IMR-90 (cell line): ENCODE measurements around the gene SULT1B1. TPM values are rescaled to one million over a fixed set of nuclear protein-coding genes. Genes with fewer than 3 reads are reported as not detected.

Experiments
- ATAC-seq: fragments of 200-7000 bp; cut with Tn5 transposase; 2 replicates; pipeline ENCODE4 v1.9.1; 2020; ENCODE audit warnings: low read depth, mild to moderate bottlenecking, moderate library complexity
- BruUV-seq: library from RNA; stranded (reverse); fragments of 400-500 nt; replicated peaks from 2 replicates; lab custom pipeline; 2021; lab: Mats Ljungman, UMichigan
- CTCF ChIA-PET: fragments of 300-600 bp; formaldehyde crosslinking; extraction: SDS; loops from one replicate; lab custom pipeline; 2021; ENCODE audit warnings: antibody characterized with exemption; lab: Yijun Ruan, JAX
- POLR2A ChIA-PET: fragments of 300-600 bp; sonication (Branson Sonifier 250); formaldehyde crosslinking; loops from one replicate; lab custom pipeline; 2022; ENCODE audit warnings: antibody characterized with exemption; ENCODE audit not compliant: unreplicated experiment; lab: Charles Lee
- DNase-seq: peaks from one replicate; pipeline ENCODE4 v3.0.0; 2013
- H2AFZ ChIP-seq: replicated peaks from 2 replicates; pipeline ENCODE3; 2013; ENCODE audit warnings: low read length, mild to moderate bottlenecking; ENCODE audit not compliant: poor library complexity
- H2AK5ac ChIP-seq: 2 replicates; pipeline ENCODE4 v1.6.1; 2013; ENCODE audit warnings: low read depth, low read length, inconsistent platforms
- H2AK9ac ChIP-seq: replicated peaks from 2 replicates; pipeline ENCODE3; 2013; ENCODE audit warnings: mild to moderate bottlenecking, low read depth, low read length, moderate library complexity; ENCODE audit not compliant: poor library complexity
- H2BK120ac ChIP-seq: 2 replicates; pipeline ENCODE4 v1.6.1; 2013; ENCODE audit warnings: low read depth, low read length, inconsistent platforms
- H2BK15ac ChIP-seq: 3 replicates; pipeline ENCODE4 v1.6.1; 2013; ENCODE audit warnings: low read depth, low read length, inconsistent platforms
- H2BK20ac ChIP-seq: 2 replicates; pipeline ENCODE4 v1.6.1; 2013; ENCODE audit warnings: low read depth, mild to moderate bottlenecking, inconsistent platforms, low read length, moderate library complexity
- H2BK5ac ChIP-seq: 2 replicates; pipeline ENCODE4 v1.6.1; 2013; ENCODE audit warnings: mild to moderate bottlenecking, low read depth, low read length, inconsistent platforms; ENCODE audit not compliant: poor library complexity, severe bottlenecking
- H3K14ac ChIP-seq: replicated peaks from 2 replicates; pipeline ENCODE4 v1.6.1; 2013; ENCODE audit warnings: low read depth, low read length, inconsistent platforms
- H3K18ac ChIP-seq: 2 replicates; pipeline ENCODE4 v1.6.1; 2013; ENCODE audit warnings: low read depth, low read length, control low read depth
- H3K23ac ChIP-seq: 2 replicates; pipeline ENCODE4 v1.6.1; 2013; ENCODE audit warnings: low read depth, low read length, inconsistent platforms
- H3K27ac ChIP-seq: 2 replicates; pipeline ENCODE4 v1.5.1; 2013; ENCODE audit warnings: mild to moderate bottlenecking, control low read depth, low read length; ENCODE audit not compliant: insufficient read depth
- H3K27me3 ChIP-seq: 2 replicates; pipeline ENCODE4 v1.6.1; 2013; ENCODE audit warnings: low read length; ENCODE audit not compliant: control insufficient read depth, insufficient read depth
- H3K36me3 ChIP-seq: 2 replicates; pipeline ENCODE4 v1.6.1; 2013; ENCODE audit warnings: low read length, mixed read lengths; ENCODE audit not compliant: control insufficient read depth, insufficient read depth
- H3K4ac ChIP-seq: 2 replicates; pipeline ENCODE4 v1.6.1; 2013; ENCODE audit warnings: low read depth, low read length, inconsistent platforms
- H3K4me1 ChIP-seq: 2 replicates; pipeline ENCODE4 v1.6.1; 2013; ENCODE audit warnings: low read length, mixed read lengths; ENCODE audit not compliant: control insufficient read depth, insufficient read depth
- H3K4me2 ChIP-seq: 2 replicates; pipeline ENCODE4 v1.6.1; 2013; ENCODE audit warnings: low read depth, mild to moderate bottlenecking, control low read depth, low read length, moderate library complexity
- H3K4me3 ChIP-seq: 2 replicates; pipeline ENCODE4 v1.5.1; 2013; ENCODE audit warnings: low read depth, mild to moderate bottlenecking, control low read depth, low read length, moderate library complexity; ENCODE audit not compliant: insufficient read depth
- H3K56ac ChIP-seq: 2 replicates; pipeline ENCODE4 v1.6.1; 2013; ENCODE audit warnings: low read length, inconsistent platforms; ENCODE audit not compliant: insufficient read depth; ENCODE audit errors: extremely low read depth
- H3K79me1 ChIP-seq, 2 experiments: 2 replicates each; pipeline ENCODE4 v1.6.1; 2013; ENCODE audit warnings: low read length in 2 of 2, inconsistent platforms in 1 of 2, low read depth in 1 of 2
- H3K9ac ChIP-seq: 2 replicates; pipeline ENCODE4 v1.6.1; 2013; ENCODE audit warnings: low read depth, low read length, control low read depth
- H3K9me1 ChIP-seq: 2 replicates; pipeline ENCODE4 v1.6.1; 2013; ENCODE audit warnings: low read length, inconsistent platforms; ENCODE audit not compliant: insufficient read depth
- H3K9me3 ChIP-seq: 2 replicates; pipeline ENCODE4 v1.6.1; 2013; ENCODE audit warnings: low read length; ENCODE audit not compliant: control insufficient read depth, insufficient read depth
- H4K20me1 ChIP-seq: 2 replicates; pipeline ENCODE4 v1.6.1; 2013; ENCODE audit warnings: low read length, inconsistent platforms; ENCODE audit not compliant: insufficient read depth
- H4K5ac ChIP-seq: 2 replicates; pipeline ENCODE4 v1.6.1; 2013; ENCODE audit warnings: mild to moderate bottlenecking, low read depth, low read length, control low read depth
- H4K8ac ChIP-seq, 2 experiments: 2 replicates each; pipeline ENCODE4 v1.6.1; 2013; ENCODE audit warnings: low read depth in 2 of 2, low read length in 2 of 2, control low read depth in 1 of 2, inconsistent platforms in 1 of 2
- H4K91ac ChIP-seq: 2 replicates; pipeline ENCODE4 v1.6.1; 2013; ENCODE audit warnings: low read depth, low read length, inconsistent platforms; ENCODE audit not compliant: insufficient read depth
- FOS ChIP-seq: fragments of 150-350 bp; IDR thresholded peaks from 2 replicates; pipeline ENCODE4 v1.6.1; 2016; ENCODE audit warnings: low read depth, low read length
- MAFK ChIP-seq: IDR thresholded peaks from 2 replicates; pipeline ENCODE4 v1.6.1; 2012; ENCODE audit warnings: low read depth, low read length, improper control_type of control experiment
- RCOR1 ChIP-seq: IDR thresholded peaks from 2 replicates; pipeline ENCODE4 v1.6.1; 2012; ENCODE audit warnings: mild to moderate bottlenecking, low read length, improper control_type of control experiment; ENCODE audit not compliant: insufficient replicate concordance
- USF2 ChIP-seq: fragments of 150-350 bp; IDR thresholded peaks from 2 replicates; pipeline ENCODE4 v1.6.1; 2017; ENCODE audit warnings: mild to moderate bottlenecking, antibody characterized with exemption, low read length, low read depth
- WGBS, 2 experiments: methylation state at CpG; one replicate each; pipeline versions ENCODE4 v1.1.5 to v1.1.7; 2013; ENCODE audit warnings: missing lambda C conversion rate in 2 of 2; ENCODE audit not compliant: insufficient read length in 1 of 2; ENCODE audit errors: extremely low coverage in 2 of 2; 5-methylcytosine and 5-hydroxymethylcytosine counted together
- dilution Hi-C: fragments of 300-500 bp; cut with HindIII; formaldehyde crosslinking; loops from one replicate; pipeline ENCODE4 v1.14.3; 2018; ENCODE audit warnings: low sequenced_read_pairs; ENCODE audit not compliant: unreplicated experiment
- in situ Hi-C: fragments of 300-500 bp; cut with MboI; formaldehyde crosslinking; loops from 3 replicates; pipeline ENCODE4 v1.14.3; 2019; ENCODE audit warnings: low sequenced_read_pairs, inconsistent platforms, mixed read lengths
- intact Hi-C: fragments of 100-400 bp; cut with micrococcal nuclease; formaldehyde crosslinking; loops from 2 replicates; pipeline ENCODE4 v1.10.0; 2022
- polyA plus RNA-seq, 3 experiments: library from polyadenylated mRNA; depleted of rRNA; stranded (reverse); fragments of >200 nt; gene quantifications; 2 replicates each; pipeline ENCODE4 v1.2.3, GENCODE V29; 2012; ENCODE audit warnings: low replicate concordance in 1 of 3
- total RNA-seq: library from RNA; depleted of rRNA; stranded (reverse); fragments of >200 nt; gene quantifications from 2 replicates; pipeline ENCODE4 v1.2.3, GENCODE V29; 2012

The SULT1B1 gene
- total and polyA plus RNA-seq, 2 of the 4 experiments (the other 2 are of a cell fraction) = 0.05 to 0.18 TPM

GRCh38 chr4:69716654-69717053 lies 43.8 kb downstream of the SULT1B1 start:
- Histone ChIP-seq H3K14ac (no peak overlapping the region), H3K9ac (no peak overlapping the region), H4K5ac (no peak overlapping the region), H3K4me3 (no peak overlapping the region), H2AFZ (no peak overlapping the region), H3K4me2 (no peak overlapping the region), H3K27ac (no peak overlapping the region), H3K27me3 (no peaks in the 10 kb centered on the region), H4K91ac (no peak overlapping the region), H3K9me3 (no peaks in the 10 kb centered on the region), H3K9me1 (no peaks in the 10 kb centered on the region), H2BK5ac (no peak overlapping the region), H3K4me1 (no peaks in the 10 kb centered on the region), H3K23ac (no peak overlapping the region), H2AK9ac (no peak overlapping the region), H3K18ac (no peak overlapping the region), H3K4ac (no peak overlapping the region), H2BK120ac (no peak overlapping the region), H4K8ac (no peak overlapping the region), H4K20me1 (no peaks in the 10 kb centered on the region), H2BK20ac (no peak overlapping the region), H2AK5ac (no peak overlapping the region), H3K36me3 (no peaks in the 10 kb centered on the region), H2BK15ac (no peak overlapping the region), H3K79me1 (no peaks in the 10 kb centered on the region), H3K56ac (no peak overlapping the region)
- in situ Hi-C loops = no loop called here
- intact Hi-C loops = no loop called here
- dilution Hi-C loops = no loop called here
- ATAC-seq (no peak), DNase-seq (no peak)
- ChIA-PET POLR2A (no interaction called here), CTCF (no interaction called here)
- BruUV-seq = no TSS peak
- peak; percentile 89 for TF ChIP-seq MAFK
- TF ChIP-seq USF2 = no peak
- TF ChIP-seq RCOR1 = no peak
- no peak for TF ChIP-seq FOS
- no CpG with 5 or more reads among the region's 2 CpGs for WGBS, 2 experiments
